ENCODE measurements around the gene CHD5. TPM values are rescaled to one million over a fixed set of nuclear protein-coding genes. Genes with fewer than 3 reads are reported as not detected.
A peak's percentile ranks its signal among the peaks of the same experiment; 100 is the strongest.

The CHD5 gene
- total RNA-seq, 2 experiments from 2014 or later: 0.44 to 0.56 TPM

- Mint-ChIP-seq H3K36me3 (peaks cover 48% of the 10 kb centered on the region), H3K4me3 (no peak overlapping the region)
- DNase-seq: no peak
Measured at GRCh38 chr1:6185635-6186382, 5.7 kb upstream of the CHD5 start.

GRCh38 chr1:6185151-6185550 lies 5.0 kb upstream of the CHD5 start:
- H3K4me3 Mint-ChIP-seq: no peak overlapping the region
- H3K4me1 Mint-ChIP-seq: peaks cover 50% of the 10 kb centered on the region
- peaks cover 18% of the 10 kb centered on the region for H3K27me3 Mint-ChIP-seq
- H3K9me3 Mint-ChIP-seq: no peaks in the 10 kb centered on the region
- peak overlapping the region; percentile 5 for H3K27ac Mint-ChIP-seq
- no peak for DNase-seq
- H3K36me3 Mint-ChIP-seq: peaks cover 43% of the 10 kb centered on the region

More at GRCh38 chr1:6185635-6186382, 5.7 kb upstream of the CHD5 start:
- H3K9me3 Mint-ChIP-seq: no peaks in the 10 kb centered on the region
- peaks cover 48% of the 10 kb centered on the region for H3K4me1 Mint-ChIP-seq
- peak overlapping the region; percentile 42 for H3K27ac Mint-ChIP-seq
- peaks cover 15% of the 10 kb centered on the region for H3K27me3 Mint-ChIP-seq

GRCh38 chr1:6184083-6184783 lies 4.1 kb upstream of the CHD5 start:
- DNase-seq: no peak
- Mint-ChIP-seq H3K4me1 (peaks cover 44% of the 10 kb centered on the region), H3K27me3 (peaks cover 18% of the 10 kb centered on the region), H3K4me3 (no peak overlapping the region), H3K27ac (peak overlapping the region; percentile 39), H3K9me3 (no peaks in the 10 kb centered on the region), H3K36me3 (peaks cover 37% of the 10 kb centered on the region)

- Mint-ChIP-seq H3K27ac (peak overlapping the region; percentile 44), H3K36me3 (peaks cover 32% of the 10 kb centered on the region)
Measured at GRCh38 chr1:6183520-6183989, 3.4 kb upstream of the CHD5 start.

GRCh38 chr1:6181347-6181770 lies 1.2 kb upstream of the CHD5 start:
- Mint-ChIP-seq H3K9me3 (no peaks in the 10 kb centered on the region), H3K27me3 (peaks cover 44% of the 10 kb centered on the region), H3K27ac (no peak overlapping the region), H3K36me3 (peaks cover 19% of the 10 kb centered on the region), H3K4me3 (peak overlapping the region; percentile 23), H3K4me1 (peaks cover 45% of the 10 kb centered on the region)
- no peak for DNase-seq

More at GRCh38 chr1:6183520-6183989, 3.4 kb upstream of the CHD5 start:
- peaks cover 48% of the 10 kb centered on the region for H3K4me1 Mint-ChIP-seq
- H3K9me3 Mint-ChIP-seq: no peaks in the 10 kb centered on the region
- no peak for DNase-seq
- H3K4me3 Mint-ChIP-seq: peak overlapping the region; percentile 19
- H3K27me3 Mint-ChIP-seq: peaks cover 23% of the 10 kb centered on the region

- Mint-ChIP-seq H3K4me1 (peaks cover 41% of the 10 kb centered on the region), H3K27ac (no peak overlapping the region), H3K27me3 (peaks cover 45% of the 10 kb centered on the region), H3K9me3 (no peaks in the 10 kb centered on the region), H3K4me3 (peak overlapping the region; percentile 55), H3K36me3 (peaks cover 15% of the 10 kb centered on the region)
- DNase-seq: no peak
Measured at GRCh38 chr1:6180707-6181311, 688 bp upstream of the CHD5 start.

- Mint-ChIP-seq H3K4me3 (no peak overlapping the region), H3K27me3 (peaks cover 45% of the 10 kb centered on the region), H3K27ac (no peak overlapping the region), H3K36me3 (peaks cover 8% of the 10 kb centered on the region), H3K4me1 (peaks cover 31% of the 10 kb centered on the region), H3K9me3 (no peaks in the 10 kb centered on the region)
- no peak for DNase-seq
Measured at GRCh38 chr1:6179564-6180175, 451 bp downstream of the CHD5 start.

- Mint-ChIP-seq H3K27ac (no peak overlapping the region), H3K27me3 (peaks cover 45% of the 10 kb centered on the region), H3K4me3 (peak overlapping the region; percentile 41), H3K4me1 (peaks cover 27% of the 10 kb centered on the region), H3K9me3 (no peaks in the 10 kb centered on the region), H3K36me3 (peaks cover 2% of the 10 kb centered on the region)
- DNase-seq: no peak
Measured at GRCh38 chr1:6178751-6179563, 1.2 kb downstream of the CHD5 start.

GRCh38 chr1:6177681-6178380 lies 2.3 kb downstream of the CHD5 start:
- Mint-ChIP-seq H3K27ac (no peak overlapping the region), H3K4me1 (peaks cover 18% of the 10 kb centered on the region), H3K4me3 (no peak overlapping the region), H3K36me3 (peaks cover under 1% of the 10 kb centered on the region), H3K27me3 (peaks cover 43% of the 10 kb centered on the region), H3K9me3 (no peaks in the 10 kb centered on the region)
- no peak for DNase-seq

GRCh38 chr1:6176779-6177178 lies 3.3 kb downstream of the CHD5 start:
- no peak overlapping the region for H3K27ac Mint-ChIP-seq
- H3K4me1 Mint-ChIP-seq: peaks cover 17% of the 10 kb centered on the region
- no peaks in the 10 kb centered on the region for H3K36me3 Mint-ChIP-seq
- H3K4me3 Mint-ChIP-seq: no peak overlapping the region
- H3K27me3 Mint-ChIP-seq: peaks cover 39% of the 10 kb centered on the region
- no peaks in the 10 kb centered on the region for H3K9me3 Mint-ChIP-seq
- no peak for DNase-seq

GRCh38 chr1:6175411-6175828 lies 4.7 kb downstream of the CHD5 start:
- Mint-ChIP-seq H3K4me3 (no peak overlapping the region), H3K9me3 (no peaks in the 10 kb centered on the region), H3K4me1 (peaks cover 4% of the 10 kb centered on the region), H3K27me3 (peaks cover 31% of the 10 kb centered on the region), H3K36me3 (no peaks in the 10 kb centered on the region), H3K27ac (no peak overlapping the region)
- no peak for DNase-seq

GRCh38 chr1:6174621-6175410 lies 5.3 kb downstream of the CHD5 start:
- Mint-ChIP-seq H3K36me3 (no peaks in the 10 kb centered on the region), H3K4me1 (peaks cover 4% of the 10 kb centered on the region), H3K4me3 (no peak overlapping the region), H3K27ac (no peak overlapping the region), H3K27me3 (peaks cover 31% of the 10 kb centered on the region), H3K9me3 (no peaks in the 10 kb centered on the region)
- no peak for DNase-seq

- H3K27me3 Mint-ChIP-seq: peaks cover 21% of the 10 kb centered on the region
- no peaks in the 10 kb centered on the region for H3K4me1 Mint-ChIP-seq
- DNase-seq: no peak
- H3K4me3 Mint-ChIP-seq: no peak overlapping the region
- H3K27ac Mint-ChIP-seq: no peak overlapping the region
- no peaks in the 10 kb centered on the region for H3K9me3 Mint-ChIP-seq
- no peaks in the 10 kb centered on the region for H3K36me3 Mint-ChIP-seq
Measured at GRCh38 chr1:6172549-6172948, 7.6 kb downstream of the CHD5 start.

All from activated naive CD8-positive, alpha-beta T cell treated with anti-CD3 and anti-CD28 coated beads for 36 hours (primary cell).